Neutrophil (primary cell): ENCODE data around the gene FGF14.

Source experiments
- H3K27ac ChIP-seq: fragments of 200-600 bp; sonication (generic); 2 replicates; pipeline ENCODE4 v1.5.1; 2016; ENCODE audit warnings: mild to moderate bottlenecking, moderate library complexity
- H3K27me3 ChIP-seq: fragments of 200-600 bp; sonication (generic); 2 replicates; pipeline ENCODE4 v1.6.0; 2016; ENCODE audit warnings: mild to moderate bottlenecking
- H3K36me3 ChIP-seq: fragments of 200-600 bp; sonication (generic); 2 replicates; pipeline ENCODE4 v1.5.1; 2017
- H3K4me1 ChIP-seq, 2 experiments: fragments of 200-600 bp in 1 of 2; sonication (generic) in 1 of 2; 1 replicate in 1 of 2; 2 replicates in 1 of 2; pipeline versions ENCODE4 v1.5.1 to v1.6.1; 2013 to 2016; ENCODE audit warnings: low read depth in 1 of 2, low read length in 1 of 2, mild to moderate bottlenecking in 1 of 2, moderate library complexity in 1 of 2; ENCODE audit not compliant: control insufficient read depth in 1 of 2, insufficient read depth in 1 of 2
- H3K4me3 ChIP-seq, 2 experiments: fragments of 200-600 bp in 1 of 2; sonication (generic) in 1 of 2; 1 replicate in 1 of 2; 2 replicates in 1 of 2; pipeline ENCODE4 v1.5.1; 2013 to 2016; ENCODE audit warnings: low read depth in 1 of 2, low read length in 1 of 2, mild to moderate bottlenecking in 1 of 2, moderate library complexity in 1 of 2
- H3K9me3 ChIP-seq: fragments of 200-600 bp; sonication (generic); 2 replicates; pipeline ENCODE4 v1.5.1; 2016
- CTCF ChIP-seq: fragments of 200-600 bp; sonication (generic); IDR thresholded peaks from 2 replicates; pipeline ENCODE4 v1.5.1; 2016; ENCODE audit warnings: antibody characterized with exemption

The FGF14 gene

GRCh38 chr13:102212729-102213128 is 189.1 kb downstream of the FGF14 start:
- Histone ChIP-seq H3K36me3 (no peaks in the 10 kb centered on the region), H3K4me1 (no peaks in the 10 kb centered on the region), H3K27me3 (no peaks in the 10 kb centered on the region), H3K27ac (no peak overlapping the region), H3K4me3 (no peak overlapping the region), H3K9me3 (no peaks in the 10 kb centered on the region)
- no peak for TF ChIP-seq CTCF

DNA sequence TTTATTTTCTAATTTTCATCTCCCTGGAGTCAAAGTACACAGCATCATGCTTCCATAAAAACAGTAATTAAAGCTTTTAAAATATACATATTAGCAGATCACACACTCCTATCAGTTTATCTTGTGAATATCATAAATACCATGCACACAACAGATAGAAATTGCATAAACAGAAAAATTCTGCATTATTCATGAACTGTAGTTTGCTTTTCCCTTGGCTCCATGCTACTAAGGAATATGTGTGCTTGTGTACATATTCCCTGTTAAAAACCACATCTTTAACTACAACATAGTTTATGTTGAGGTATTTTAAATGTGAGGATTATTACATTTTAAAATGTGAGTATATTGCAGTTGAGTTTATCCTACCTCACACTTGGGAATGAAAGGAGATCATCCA is 193.5 kb downstream of the FGF14 start:
- H3K4me3 ChIP-seq = no peak overlapping the region
- no peaks in the 10 kb centered on the region for H3K9me3 ChIP-seq
- no peaks in the 10 kb centered on the region for H3K27me3 ChIP-seq
- no peaks in the 10 kb centered on the region for H3K4me1 ChIP-seq
- no peaks in the 10 kb centered on the region for H3K36me3 ChIP-seq
- H3K27ac ChIP-seq = no peak overlapping the region
- no peak for TF ChIP-seq CTCF

DNA sequence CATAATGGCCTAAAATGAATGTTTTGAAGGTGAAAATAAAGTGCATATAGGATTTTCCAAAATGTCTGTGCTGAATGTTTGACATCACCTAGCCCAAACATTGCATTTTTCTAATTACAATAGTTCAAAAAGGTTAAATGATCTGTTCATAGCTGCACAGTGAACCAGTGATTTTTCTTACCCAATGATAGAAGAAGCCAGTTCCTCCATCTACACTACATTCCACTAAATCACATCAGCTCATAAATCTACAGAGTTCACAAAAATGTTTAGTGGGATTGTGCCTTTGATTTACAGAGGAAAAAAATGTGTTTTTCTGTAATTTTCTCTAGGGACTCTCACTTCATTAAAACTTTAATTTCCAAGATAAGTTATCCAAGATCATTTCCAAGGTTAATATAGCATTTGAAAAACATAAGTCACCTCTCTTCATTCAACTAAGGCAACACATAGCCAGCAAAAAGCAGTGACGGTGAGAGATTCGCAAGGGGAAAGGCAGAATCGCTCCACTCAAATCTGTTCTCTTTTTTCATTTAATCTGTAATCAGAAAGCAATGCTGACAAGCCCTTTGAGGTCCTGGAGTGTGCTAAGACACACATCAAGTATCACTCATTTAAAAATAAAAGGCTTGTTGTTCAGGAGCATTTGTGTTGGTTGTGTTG is 194.0 kb downstream of the FGF14 start:
- H3K4me3 ChIP-seq = no peak overlapping the region
- TF ChIP-seq CTCF = no peak
- no peaks in the 10 kb centered on the region for H3K4me1 ChIP-seq

DNA sequence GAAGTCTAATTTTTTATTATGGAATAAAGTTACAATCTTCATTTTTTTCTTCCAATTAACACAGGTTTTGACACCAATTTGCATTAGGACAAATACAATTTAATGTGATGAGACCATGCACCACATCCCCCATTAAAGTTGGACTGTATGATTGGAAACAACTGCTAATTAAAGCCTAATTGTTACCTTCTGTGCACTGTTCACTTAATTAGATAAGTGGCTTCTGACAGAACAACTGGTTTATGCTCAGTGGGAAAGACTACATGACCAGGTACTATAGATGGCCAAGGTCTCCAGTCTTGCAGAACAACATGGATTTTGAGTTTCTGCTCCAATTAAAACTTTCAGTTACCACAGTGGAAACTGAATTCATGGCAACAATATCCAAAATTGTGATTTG is 198.1 kb downstream of the FGF14 start:
- Histone ChIP-seq H3K9me3 (no peaks in the 10 kb centered on the region), H3K36me3 (no peaks in the 10 kb centered on the region), H3K4me1 (no peaks in the 10 kb centered on the region), H3K4me3 (no peak overlapping the region), H3K27ac (no peak overlapping the region), H3K27me3 (no peaks in the 10 kb centered on the region)
- TF ChIP-seq CTCF = no peak

More for the DNA sequence above, 194.0 kb downstream of the FGF14 start:
- no peaks in the 10 kb centered on the region for H3K36me3 ChIP-seq
- H3K27ac ChIP-seq = no peak overlapping the region
- no peaks in the 10 kb centered on the region for H3K27me3 ChIP-seq
- no peaks in the 10 kb centered on the region for H3K9me3 ChIP-seq

DNA sequence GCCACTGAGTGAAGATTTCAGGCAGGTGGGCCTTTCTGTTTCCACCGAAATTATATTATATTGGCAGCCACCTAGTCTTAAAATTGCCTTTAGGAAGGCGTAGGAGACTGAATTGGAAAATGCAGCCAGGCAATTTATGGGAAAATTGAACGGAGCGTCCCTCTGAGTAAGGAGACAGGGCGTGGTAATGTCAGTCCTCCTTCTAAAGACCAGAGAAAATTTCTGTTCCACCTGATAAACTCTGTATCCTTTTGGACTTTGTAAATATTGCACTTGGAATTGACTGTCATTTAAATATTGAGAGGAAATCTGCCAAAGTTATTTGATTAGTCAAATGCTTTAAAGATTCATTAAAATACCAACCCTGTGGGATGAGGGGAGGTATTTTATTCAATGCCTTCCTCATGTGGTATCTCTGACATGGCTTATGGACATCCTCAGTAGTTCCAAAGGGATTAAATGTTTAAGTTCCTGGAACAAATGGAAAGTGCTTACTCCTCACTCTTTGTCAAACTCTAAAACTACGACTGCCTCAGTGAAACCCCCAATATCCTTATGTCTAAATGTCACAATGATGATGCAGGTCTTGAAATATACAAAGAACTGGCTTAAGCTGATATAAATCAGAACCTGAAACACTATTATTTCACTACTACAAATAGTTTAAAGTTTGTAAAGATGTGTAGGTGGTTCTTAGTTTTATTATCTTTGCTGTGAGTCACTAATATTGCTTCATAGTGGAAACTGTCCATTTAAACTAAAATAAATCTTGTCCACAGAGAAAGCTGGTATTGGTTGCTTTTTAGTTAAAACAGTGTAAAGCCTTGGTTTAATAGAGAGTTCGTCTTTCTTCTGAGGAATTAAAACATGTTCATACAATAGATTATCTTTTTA is 203.2 kb downstream of the FGF14 start:
- Histone ChIP-seq H3K9me3 (no peaks in the 10 kb centered on the region), H3K4me1 (no peaks in the 10 kb centered on the region), H3K4me3 (no peak overlapping the region), H3K27ac (no peak overlapping the region), H3K27me3 (no peaks in the 10 kb centered on the region), H3K36me3 (no peaks in the 10 kb centered on the region)
- no peak for TF ChIP-seq CTCF
